ENCODE data around the gene NEUROD4.

- no peak for TF ChIP-seq CTCF (IDR thresholded peaks at IDR 0.05; ENCODE audit: insufficient read depth, low read depth, low read length)
- TF ChIP-seq EZH2 (IDR thresholded peaks at IDR 0.05; ENCODE audit: insufficient read depth, low read length) = no peak
These were observed 32.1 kb upstream of the NEUROD4 start for GRCh38 chr12:54987611-54988231.

All from astrocyte (in vitro differentiated cells and primary cell).